HG03460 (cell line): ENCODE results near the gene ENKUR.

Experiments
- ATAC-seq: cut with Tn5 transposase; IDR thresholded peaks from one replicate; pipeline ENCODE4 v1.9.1; 2021; ENCODE audit not compliant: unreplicated experiment

The ENKUR gene

GRCh38 chr10:25015828-25016375, at the start of gene ENKUR:
Gene ENKUR, minus strand, starts transcription at chr10:25016158. Its CDS starts 222 bp downstream, at chr10:25015936.
- peak; percentile 57 for ATAC-seq

- no peak for ATAC-seq
These were observed 48.4 kb upstream of the ENKUR start for GRCh38 chr10:25064401-25064800.

GRCh38 chr10:25063644-25064043, 47.7 kb upstream of the ENKUR start:
- ATAC-seq = no peak

- ATAC-seq = no peak
These were observed 47.2 kb upstream of the ENKUR start for GRCh38 chr10:25063157-25063556.

GRCh38 chr10:25061711-25062449, 45.9 kb upstream of the ENKUR start:
- no peak for ATAC-seq

GRCh38 chr10:25061125-25061524, 45.2 kb upstream of the ENKUR start:
- ATAC-seq = no peak

- ATAC-seq = no peak
These were observed 44.0 kb upstream of the ENKUR start for GRCh38 chr10:25059990-25060389.

- ATAC-seq = no peak
These were observed 41.9 kb upstream of the ENKUR start for GRCh38 chr10:25057886-25058285.

- ATAC-seq = no peak
These were observed 40.8 kb upstream of the ENKUR start for GRCh38 chr10:25056726-25057125.

- ATAC-seq = no peak
These were observed 36.1 kb upstream of the ENKUR start for GRCh38 chr10:25052012-25052411.

GRCh38 chr10:25050402-25050801, 34.4 kb upstream of the ENKUR start:
- no peak for ATAC-seq

GRCh38 chr10:25049966-25050365, 34.0 kb upstream of the ENKUR start:
- ATAC-seq = no peak

- ATAC-seq = no peak
These were observed 32.5 kb upstream of the ENKUR start for GRCh38 chr10:25048450-25048849.

- ATAC-seq = no peak
These were observed 31.8 kb upstream of the ENKUR start for GRCh38 chr10:25047591-25048301.

- no peak for ATAC-seq
These were observed 31.1 kb upstream of the ENKUR start for GRCh38 chr10:25047088-25047487.

GRCh38 chr10:25046641-25047040, 30.7 kb upstream of the ENKUR start:
- ATAC-seq = no peak

GRCh38 chr10:25039531-25039930, 23.6 kb upstream of the ENKUR start:
- no peak for ATAC-seq

- ATAC-seq = no peak
These were observed 22.4 kb upstream of the ENKUR start for GRCh38 chr10:25038325-25038724.

GRCh38 chr10:25036381-25036780, 20.4 kb upstream of the ENKUR start:
- no peak for ATAC-seq

GRCh38 chr10:25029519-25029918, 13.6 kb upstream of the ENKUR start:
- no peak for ATAC-seq

GRCh38 chr10:25028711-25029110, 12.8 kb upstream of the ENKUR start:
- no peak for ATAC-seq

- ATAC-seq = no peak
These were observed 10.5 kb upstream of the ENKUR start for GRCh38 chr10:25026463-25026862.
